Smooth muscle cell (in vitro differentiated cells): ENCODE measurements around the gene TBRG4. TPM values are rescaled to one million over a fixed set of nuclear protein-coding genes. Genes with fewer than 3 reads are reported as not detected.

Experiments used
- DNase-seq: peaks from one replicate; lab custom pipeline; 2025; ENCODE audit not compliant: unreplicated experiment; lab: John Stamatoyannopoulos, UW
- H2AFZ ChIP-seq: fragments of 200-600 bp; sonication (generic); 2 replicates; pipeline ENCODE4 v1.6.0; 2016; ENCODE audit warnings: antibody characterized with exemption, low read depth, mild to moderate bottlenecking
- H3F3A ChIP-seq: fragments of 200-600 bp; sonication (generic); 2 replicates; pipeline ENCODE4 v1.6.0; 2017; ENCODE audit warnings: antibody characterized with exemption, low read depth
- H3K27ac ChIP-seq: fragments of 200-600 bp; sonication (generic); 2 replicates; pipeline ENCODE4 v1.5.1; 2016; ENCODE audit warnings: low read depth, mild to moderate bottlenecking
- H3K27me3 ChIP-seq: fragments of 200-600 bp; sonication (generic); 2 replicates; pipeline ENCODE4 v1.6.1; 2016; ENCODE audit warnings: low read depth, mild to moderate bottlenecking
- H3K36me3 ChIP-seq: fragments of 200-600 bp; sonication (generic); 2 replicates; pipeline ENCODE4 v1.5.1; 2016; ENCODE audit warnings: low read depth
- H3K4me1 ChIP-seq: fragments of 200-600 bp; sonication (generic); 2 replicates; pipeline ENCODE4 v1.5.1; 2016; ENCODE audit warnings: low read depth
- H3K4me2 ChIP-seq: fragments of 200-600 bp; sonication (generic); 2 replicates; pipeline ENCODE4 v1.6.0; 2016; ENCODE audit warnings: mild to moderate bottlenecking
- H3K4me3 ChIP-seq: fragments of 200-600 bp; sonication (generic); 2 replicates; pipeline ENCODE4 v1.5.1; 2016; ENCODE audit warnings: mild to moderate bottlenecking
- H3K79me2 ChIP-seq: fragments of 200-600 bp; sonication (generic); 2 replicates; pipeline ENCODE4 v1.6.0; 2016; ENCODE audit warnings: low read depth, mild to moderate bottlenecking
- H3K9ac ChIP-seq: fragments of 200-600 bp; sonication (generic); 2 replicates; pipeline ENCODE4 v1.6.0; 2016; ENCODE audit warnings: low read depth
- H3K9me3 ChIP-seq: fragments of 200-600 bp; sonication (generic); replicated peaks from 2 replicates; pipeline ENCODE4 v1.5.1; 2016; ENCODE audit warnings: low read depth
- H4K20me1 ChIP-seq: fragments of 200-600 bp; sonication (generic); 2 replicates; pipeline ENCODE4 v1.6.0; 2016; ENCODE audit warnings: low read depth
- WGBS: methylation state at CpG from one replicate; pipeline ENCODE4 v1.1.7; 2016; ENCODE audit warnings: low lambda C conversion rate; 5-methylcytosine and 5-hydroxymethylcytosine counted together
- polyA plus RNA-seq: library from polyadenylated mRNA; unstranded; fragments of >200 nt; fragmentation: Nextera tagmentation; extraction: Ambion mirVana; gene quantifications from 2 replicates; pipeline ENCODE4 v1.2.1, GENCODE V29; 2016
- total RNA-seq: library from RNA; depleted of rRNA; stranded (reverse); fragments of >200 nt; gene quantifications from 2 replicates; pipeline ENCODE4 v1.2.3, GENCODE V29; 2014
- TF ChIP-seq, protein P1 (sequence below): fragments of 200-600 bp; sonication (generic); IDR thresholded peaks from 2 replicates; pipeline ENCODE4 v1.5.1; 2017; ENCODE audit warnings: borderline replicate concordance, mild to moderate bottlenecking, antibody characterized with exemption; ENCODE audit not compliant: insufficient read depth, poor library complexity, severe bottlenecking

Gene TBRG4
- total and polyA plus RNA-seq, 2 experiments from 2014 or later, result 30.2 to 52.5 TPM

DNA sequence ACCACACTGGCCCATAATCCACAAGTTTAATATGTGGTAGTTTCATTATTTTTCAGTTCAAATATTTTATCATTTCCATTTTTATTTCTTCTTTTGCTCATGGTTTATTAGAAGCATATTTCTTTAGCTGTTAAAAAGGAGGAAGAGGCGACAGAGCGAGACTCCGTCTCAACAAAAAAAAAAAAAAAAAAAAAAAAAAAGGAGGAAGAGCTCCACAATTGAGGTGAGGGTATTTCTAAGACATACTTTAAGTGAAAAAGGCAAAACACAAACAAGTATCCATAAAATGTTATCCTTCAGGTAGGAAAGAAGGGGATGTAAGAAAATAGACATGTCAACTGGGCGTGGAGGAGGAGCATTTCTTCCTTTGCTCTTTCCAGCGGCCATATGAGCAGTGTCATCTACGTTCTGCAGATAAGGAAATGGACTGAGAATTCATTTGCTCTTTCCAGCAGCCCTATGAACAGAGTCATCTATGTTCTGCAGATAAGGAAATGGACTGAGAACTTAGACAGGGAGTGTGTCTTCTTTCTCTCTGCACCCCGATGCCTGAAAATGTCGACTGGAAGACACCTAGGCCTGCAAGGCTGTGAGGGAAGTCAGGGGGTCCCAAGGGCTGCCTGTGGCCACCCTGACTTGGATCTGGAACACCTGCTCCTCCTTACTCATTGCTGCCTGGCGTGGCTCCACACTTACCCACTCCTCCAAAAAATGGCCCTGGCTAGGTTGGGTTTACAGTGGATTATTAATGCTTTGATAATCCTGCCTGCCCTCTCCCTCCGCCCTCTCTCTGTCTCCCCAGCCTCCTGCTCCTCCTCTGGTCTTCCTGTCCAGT is 27.2 kb upstream of the TBRG4 start:
- no peak overlapping the region for H3K9ac ChIP-seq
- no peaks in the 10 kb centered on the region for H3K9me3 ChIP-seq
- no peak for DNase-seq
- H3K79me2 ChIP-seq, result no peaks in the 10 kb centered on the region
- no peaks in the 10 kb centered on the region for H3F3A ChIP-seq
- TF ChIP-seq, protein P1, sequence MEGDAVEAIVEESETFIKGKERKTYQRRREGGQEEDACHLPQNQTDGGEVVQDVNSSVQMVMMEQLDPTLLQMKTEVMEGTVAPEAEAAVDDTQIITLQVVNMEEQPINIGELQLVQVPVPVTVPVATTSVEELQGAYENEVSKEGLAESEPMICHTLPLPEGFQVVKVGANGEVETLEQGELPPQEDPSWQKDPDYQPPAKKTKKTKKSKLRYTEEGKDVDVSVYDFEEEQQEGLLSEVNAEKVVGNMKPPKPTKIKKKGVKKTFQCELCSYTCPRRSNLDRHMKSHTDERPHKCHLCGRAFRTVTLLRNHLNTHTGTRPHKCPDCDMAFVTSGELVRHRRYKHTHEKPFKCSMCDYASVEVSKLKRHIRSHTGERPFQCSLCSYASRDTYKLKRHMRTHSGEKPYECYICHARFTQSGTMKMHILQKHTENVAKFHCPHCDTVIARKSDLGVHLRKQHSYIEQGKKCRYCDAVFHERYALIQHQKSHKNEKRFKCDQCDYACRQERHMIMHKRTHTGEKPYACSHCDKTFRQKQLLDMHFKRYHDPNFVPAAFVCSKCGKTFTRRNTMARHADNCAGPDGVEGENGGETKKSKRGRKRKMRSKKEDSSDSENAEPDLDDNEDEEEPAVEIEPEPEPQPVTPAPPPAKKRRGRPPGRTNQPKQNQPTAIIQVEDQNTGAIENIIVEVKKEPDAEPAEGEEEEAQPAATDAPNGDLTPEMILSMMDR, result no peak
- H2AFZ ChIP-seq, result no peak overlapping the region
- H3K4me1 ChIP-seq, result no peaks in the 10 kb centered on the region
- H3K27ac ChIP-seq, result no peak overlapping the region
- H3K27me3 ChIP-seq, result no peaks in the 10 kb centered on the region
- H3K36me3 ChIP-seq, result no peaks in the 10 kb centered on the region
- H3K4me2 ChIP-seq, result peak overlapping the region; percentile 3
- H3K4me3 ChIP-seq, result no peak overlapping the region
- H4K20me1 ChIP-seq, result no peaks in the 10 kb centered on the region
- 60% methylated on average over 10 of the region's 10 CpGs for WGBS

GRCh38 chr7:45136106-45137060 is 24.9 kb upstream of the TBRG4 start:
- Histone ChIP-seq H3K9ac (no peak overlapping the region), H3K36me3 (no peaks in the 10 kb centered on the region), H3F3A (no peaks in the 10 kb centered on the region), H3K4me1 (no peaks in the 10 kb centered on the region), H3K9me3 (no peaks in the 10 kb centered on the region), H3K27me3 (no peaks in the 10 kb centered on the region), H4K20me1 (no peaks in the 10 kb centered on the region), H3K4me3 (no peak overlapping the region), H3K79me2 (no peaks in the 10 kb centered on the region), H3K4me2 (no peak overlapping the region), H3K27ac (no peak overlapping the region), H2AFZ (no peak overlapping the region)
- DNase-seq, result peak; percentile 5
- 46% methylated on average over 9 of the region's 9 CpGs for WGBS
- TF ChIP-seq, protein P1, result peak; percentile 88

DNA sequence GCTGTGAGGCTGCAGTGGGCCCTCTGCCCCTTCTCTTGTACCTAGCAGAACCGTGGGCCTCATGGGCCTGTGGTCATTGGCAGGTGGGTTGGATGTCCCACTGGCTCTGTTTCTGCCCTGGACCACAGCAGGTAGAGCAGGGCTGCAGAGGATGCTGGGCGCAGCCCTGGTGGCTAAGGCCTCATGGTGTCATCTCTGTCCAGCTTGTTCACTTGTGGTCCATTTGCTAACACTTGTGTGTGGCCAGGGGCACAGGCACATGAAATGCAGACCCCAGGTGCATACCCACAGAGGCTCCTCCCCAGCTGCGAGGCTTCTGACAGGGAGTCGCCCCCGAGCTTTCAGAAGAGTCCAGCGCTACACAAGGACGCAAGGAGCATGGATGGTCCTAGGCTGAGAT is 22.4 kb upstream of the TBRG4 start:
- H3K4me2 ChIP-seq, result no peak overlapping the region
- H3K9me3 ChIP-seq, result no peaks in the 10 kb centered on the region
- no peak for DNase-seq
- H4K20me1 ChIP-seq, result no peaks in the 10 kb centered on the region
- TF ChIP-seq, protein P1, result no peak
- no peaks in the 10 kb centered on the region for H3K27me3 ChIP-seq
- no peaks in the 10 kb centered on the region for H3K79me2 ChIP-seq
- no peak overlapping the region for H3K27ac ChIP-seq
- no peak overlapping the region for H3K4me3 ChIP-seq
- no peak overlapping the region for H3K9ac ChIP-seq
- no peaks in the 10 kb centered on the region for H3K4me1 ChIP-seq
- 88% methylated on average over 7 of the region's 7 CpGs for WGBS
- H3F3A ChIP-seq, result no peaks in the 10 kb centered on the region
- H3K36me3 ChIP-seq, result no peaks in the 10 kb centered on the region
- H2AFZ ChIP-seq, result no peak overlapping the region
